Activated T-cell treated with anti-CD3 and anti-CD28 coated beads, Interleukin-2, amount 50 U/mL, for 24 hours (primary cell): ENCODE results near the gene ZNF618.

Experiments used
- DNase-seq: peaks from one replicate; pipeline ENCODE4 v3.0.0-alpha.2; 2020
- H3K27ac Mint-ChIP-seq: 2 replicates; pipeline ENCODE4 v1.8.0; 2020; ENCODE audit warnings: mild to moderate bottlenecking, mixed read lengths
- H3K27me3 Mint-ChIP-seq: 2 replicates; pipeline ENCODE4 v1.8.0; 2020; ENCODE audit warnings: mixed read lengths
- H3K36me3 Mint-ChIP-seq: 2 replicates; pipeline ENCODE4 v1.8.0; 2020; ENCODE audit warnings: low read depth, mixed read lengths
- H3K4me1 Mint-ChIP-seq: 2 replicates; pipeline ENCODE4 v1.8.0; 2020; ENCODE audit warnings: low read depth, mixed read lengths
- H3K4me3 Mint-ChIP-seq: 2 replicates; pipeline ENCODE4 v1.8.0; 2020; ENCODE audit warnings: mild to moderate bottlenecking, moderate library complexity, mixed read lengths
- H3K9me3 Mint-ChIP-seq: 2 replicates; pipeline ENCODE4 v1.8.0; 2020; ENCODE audit warnings: mixed read lengths

Gene ZNF618

DNA sequence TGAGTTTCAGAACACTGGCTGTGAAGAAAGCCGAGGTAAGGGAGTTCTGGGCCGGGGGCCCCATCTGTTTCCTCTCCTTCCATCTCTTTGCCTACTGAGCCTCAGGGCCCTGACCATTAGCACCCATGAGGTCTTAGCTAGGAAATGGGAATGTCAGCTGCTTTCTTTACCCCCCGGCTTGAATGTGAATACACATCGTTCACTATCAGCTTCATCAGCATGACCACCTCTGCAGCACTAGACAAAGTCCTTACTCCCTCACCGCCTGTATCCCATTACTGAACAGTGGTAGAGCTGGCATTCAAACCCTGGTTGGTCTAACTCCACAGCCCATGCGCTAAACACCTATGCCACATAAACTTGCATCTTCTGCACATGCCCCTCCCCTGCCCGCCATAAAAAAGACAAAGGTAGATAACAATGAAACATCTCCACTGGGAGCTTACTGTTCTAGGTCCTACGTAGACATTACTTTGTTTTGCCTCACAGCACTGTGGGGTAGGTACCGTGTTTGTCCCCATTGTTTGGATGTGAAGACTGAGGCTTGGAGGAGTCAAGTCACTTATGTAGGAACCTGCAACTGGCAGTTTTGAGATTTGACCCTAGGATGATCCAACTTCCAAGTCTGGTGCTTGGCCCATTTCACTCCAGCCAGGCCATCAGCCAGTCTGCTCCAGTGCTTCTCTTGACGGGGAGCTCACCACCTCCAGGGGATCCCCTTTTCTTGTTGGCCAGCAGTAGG is 108.7 kb downstream of the ZNF618 start:
- Mint-ChIP-seq H3K27ac (no peak overlapping the region), H3K36me3 (no peaks in the 10 kb centered on the region), H3K4me3 (no peak overlapping the region), H3K9me3 (no peaks in the 10 kb centered on the region), H3K27me3 (no peaks in the 10 kb centered on the region), H3K4me1 (no peaks in the 10 kb centered on the region)
- no peak for DNase-seq

DNA sequence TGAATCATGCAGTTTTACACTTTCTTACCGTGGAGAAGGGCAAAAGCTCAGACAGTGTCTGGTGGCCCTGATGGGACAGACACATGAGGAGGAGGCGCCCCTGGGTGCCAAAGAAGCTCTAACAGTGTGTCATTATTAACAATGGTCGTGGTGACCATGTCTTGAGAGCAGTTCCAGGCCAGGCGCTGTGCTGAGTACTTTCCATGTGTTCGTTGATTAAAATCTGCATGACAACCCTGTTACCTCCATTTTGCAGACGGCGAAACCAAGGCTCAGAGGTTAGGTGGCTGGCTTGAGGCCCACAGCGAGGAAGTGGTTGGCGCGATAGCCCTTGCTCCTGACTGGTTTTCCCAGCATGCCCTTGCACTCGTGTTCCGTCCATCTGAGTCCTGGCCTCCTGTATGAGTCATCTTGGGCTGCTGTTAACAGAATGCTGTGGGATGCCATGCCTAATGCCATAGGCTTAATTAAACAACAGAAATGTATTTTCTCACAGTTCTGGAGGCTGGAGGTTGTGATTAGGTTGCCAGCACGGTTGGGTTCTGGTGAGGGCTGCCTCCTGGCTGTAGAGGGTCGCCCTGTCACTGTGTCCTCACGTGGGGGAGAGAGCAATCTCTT is 110.0 kb downstream of the ZNF618 start:
- no peaks in the 10 kb centered on the region for H3K4me1 Mint-ChIP-seq
- no peak overlapping the region for H3K4me3 Mint-ChIP-seq
- no peak for DNase-seq
- H3K27ac Mint-ChIP-seq = no peak overlapping the region
- no peaks in the 10 kb centered on the region for H3K27me3 Mint-ChIP-seq
- no peaks in the 10 kb centered on the region for H3K36me3 Mint-ChIP-seq
- H3K9me3 Mint-ChIP-seq = no peaks in the 10 kb centered on the region

DNA sequence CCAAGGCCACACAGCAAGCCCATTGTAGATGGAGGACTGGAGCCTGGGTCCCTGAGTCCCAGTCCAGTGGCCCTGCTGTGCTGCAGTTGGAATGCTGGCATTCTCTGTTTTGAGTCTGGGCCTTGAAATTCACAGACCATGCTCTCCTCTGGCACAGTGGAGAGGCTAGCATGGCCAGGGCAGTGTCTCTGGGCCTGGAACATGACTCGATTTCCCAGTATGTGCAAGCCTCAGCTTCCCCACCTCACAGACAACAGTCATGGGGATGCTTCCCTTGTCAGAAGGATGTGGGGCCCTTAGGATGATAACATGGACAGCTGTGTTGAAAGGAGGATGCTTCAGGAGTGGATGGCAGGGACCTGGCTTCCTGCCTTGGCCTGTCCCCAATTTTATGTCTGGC is 110.8 kb downstream of the ZNF618 start:
- no peaks in the 10 kb centered on the region for H3K36me3 Mint-ChIP-seq
- H3K27me3 Mint-ChIP-seq = no peaks in the 10 kb centered on the region
- H3K4me3 Mint-ChIP-seq = no peak overlapping the region
- H3K9me3 Mint-ChIP-seq = no peaks in the 10 kb centered on the region
- H3K4me1 Mint-ChIP-seq = no peaks in the 10 kb centered on the region
- H3K27ac Mint-ChIP-seq = no peak overlapping the region
- DNase-seq = no peak

DNA sequence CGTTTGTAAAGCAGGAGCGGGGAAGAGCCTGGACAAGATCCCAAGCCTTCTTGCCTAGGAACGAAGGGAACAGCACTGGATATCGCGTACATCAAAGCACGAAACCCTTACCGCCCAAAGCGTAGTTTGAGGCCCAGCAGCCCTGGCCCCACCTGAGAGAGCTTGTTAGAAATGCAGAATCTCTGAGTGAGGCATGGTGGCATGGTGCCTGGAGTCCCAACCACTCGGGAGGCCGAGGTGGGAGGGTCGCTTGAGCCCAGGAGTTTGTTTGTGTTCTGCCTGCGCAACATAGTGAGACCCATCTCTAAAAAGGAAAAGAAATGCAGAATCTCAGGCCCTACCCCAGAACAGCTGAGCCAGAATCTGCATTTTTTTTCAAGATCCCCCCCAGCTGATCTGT is 111.4 kb downstream of the ZNF618 start:
- Mint-ChIP-seq H3K36me3 (no peaks in the 10 kb centered on the region), H3K4me3 (no peak overlapping the region), H3K4me1 (no peaks in the 10 kb centered on the region), H3K27ac (no peak overlapping the region), H3K9me3 (no peaks in the 10 kb centered on the region), H3K27me3 (no peaks in the 10 kb centered on the region)
- DNase-seq = no peak

DNA sequence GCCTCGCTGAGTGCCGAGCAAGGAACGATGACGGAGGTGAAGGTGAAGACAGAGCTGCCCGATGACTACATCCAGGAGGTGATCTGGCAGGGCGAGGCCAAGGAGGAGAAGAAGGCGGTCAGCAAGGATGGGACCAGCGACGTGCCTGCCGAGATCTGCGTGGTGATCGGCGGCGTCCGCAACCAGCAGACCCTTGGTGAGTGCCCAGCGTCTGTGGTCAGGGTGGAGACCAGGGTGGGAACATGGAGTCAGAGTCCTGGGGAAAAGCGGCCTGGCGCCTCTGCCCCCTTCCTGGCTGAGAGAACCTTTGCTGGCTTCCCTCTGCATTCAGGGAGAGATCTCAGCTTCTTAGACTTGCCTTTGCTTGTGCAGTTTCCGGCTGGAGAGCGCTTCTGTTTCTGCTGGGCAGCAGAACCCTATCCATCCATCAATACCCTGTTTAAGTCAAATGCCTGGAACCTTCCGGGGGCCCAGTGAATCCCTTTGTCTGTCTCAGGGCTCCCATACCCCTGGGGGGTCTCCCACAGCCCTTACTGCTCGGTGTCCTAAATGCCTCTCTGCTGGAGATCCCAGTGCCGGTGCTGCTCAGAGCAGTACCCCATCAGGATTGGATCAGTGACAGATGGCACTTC is 112.4 kb downstream of the ZNF618 start:
- no peaks in the 10 kb centered on the region for H3K36me3 Mint-ChIP-seq
- no peak for DNase-seq
- no peaks in the 10 kb centered on the region for H3K27me3 Mint-ChIP-seq
- no peak overlapping the region for H3K27ac Mint-ChIP-seq
- H3K4me1 Mint-ChIP-seq = peaks cover 3% of the 10 kb centered on the region
- no peaks in the 10 kb centered on the region for H3K9me3 Mint-ChIP-seq
- no peak overlapping the region for H3K4me3 Mint-ChIP-seq

DNA sequence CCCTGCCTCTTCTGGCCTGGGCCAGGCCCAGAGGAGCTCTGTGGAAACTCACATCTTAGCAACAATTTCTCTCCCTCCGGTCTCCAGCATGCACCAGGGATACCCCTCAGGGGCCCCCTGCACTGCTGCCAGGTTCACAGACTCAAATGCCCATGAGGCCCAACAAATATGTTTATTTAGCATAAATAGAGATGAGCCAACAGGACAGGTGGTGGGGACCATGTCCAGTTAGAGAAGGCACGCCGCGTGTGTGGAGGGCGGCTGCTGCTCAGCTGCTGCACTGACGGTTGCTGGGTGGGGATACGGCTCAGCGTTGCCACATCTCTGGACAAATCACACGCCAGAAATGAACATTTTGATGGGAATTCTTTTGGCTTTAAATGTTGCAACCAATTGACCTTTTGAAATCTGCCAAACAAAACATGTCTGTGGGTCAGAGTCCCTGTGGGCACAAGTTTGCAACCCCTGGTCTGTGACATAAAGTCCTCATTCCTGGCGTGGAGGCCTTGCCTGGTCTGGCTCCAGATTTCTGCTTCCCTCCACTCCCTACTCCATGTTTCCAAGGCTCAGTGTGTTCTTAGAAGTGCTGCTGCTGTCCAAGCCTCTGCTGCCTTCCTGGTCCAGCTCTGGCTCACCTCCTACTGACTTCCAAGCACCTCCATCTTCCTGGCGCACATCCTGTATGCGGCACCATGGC is 113.1 kb downstream of the ZNF618 start:
- Mint-ChIP-seq H3K9me3 (no peaks in the 10 kb centered on the region), H3K36me3 (no peaks in the 10 kb centered on the region), H3K27me3 (no peaks in the 10 kb centered on the region), H3K4me1 (peaks cover 6% of the 10 kb centered on the region), H3K4me3 (no peak overlapping the region), H3K27ac (no peak overlapping the region)
- no peak for DNase-seq

DNA sequence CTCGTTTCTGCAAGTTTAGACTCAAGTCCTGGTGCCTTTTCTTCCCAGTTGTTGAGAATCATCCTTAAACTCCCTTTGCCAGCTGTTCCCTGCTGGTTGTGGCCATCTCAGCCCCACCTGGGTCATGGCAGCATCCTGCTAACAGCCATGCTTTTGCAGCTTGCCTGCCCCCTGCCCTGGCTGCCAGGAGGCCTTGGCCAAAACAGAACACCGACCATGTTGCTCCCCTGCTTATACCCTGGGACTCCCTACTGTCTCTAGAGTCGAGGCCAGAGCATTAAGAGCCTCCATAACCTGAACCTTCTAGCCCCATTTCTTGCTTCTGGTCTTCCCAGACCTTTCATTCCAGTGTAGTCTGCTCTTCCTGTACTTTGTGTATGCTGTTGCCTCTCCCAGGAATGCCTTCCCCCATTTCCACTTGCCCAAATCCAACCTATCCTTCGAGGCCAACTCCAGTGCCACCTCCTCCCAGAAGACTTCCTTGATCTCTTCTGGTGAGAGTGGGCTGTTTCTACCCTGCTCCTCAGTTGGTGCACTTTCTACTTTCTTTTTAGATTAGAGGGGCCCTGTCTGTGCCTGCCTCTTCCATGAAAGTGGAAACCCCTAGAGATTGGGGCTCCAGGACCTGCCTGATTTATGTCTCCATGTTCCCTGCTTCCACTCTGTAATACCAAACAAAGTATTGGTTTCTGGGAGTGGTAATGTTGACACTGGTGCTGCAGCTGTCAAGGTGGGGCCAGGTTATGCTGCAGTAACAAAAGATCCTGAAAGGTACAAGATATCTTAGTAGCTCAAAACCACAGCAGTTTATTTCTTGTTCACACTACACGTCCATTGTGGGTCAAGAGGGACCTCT is 113.8 kb downstream of the ZNF618 start:
- peaks cover 6% of the 10 kb centered on the region for H3K4me1 Mint-ChIP-seq
- H3K4me3 Mint-ChIP-seq = no peak overlapping the region
- H3K36me3 Mint-ChIP-seq = no peaks in the 10 kb centered on the region
- no peaks in the 10 kb centered on the region for H3K27me3 Mint-ChIP-seq
- no peak overlapping the region for H3K27ac Mint-ChIP-seq
- DNase-seq = no peak
- no peaks in the 10 kb centered on the region for H3K9me3 Mint-ChIP-seq

DNA sequence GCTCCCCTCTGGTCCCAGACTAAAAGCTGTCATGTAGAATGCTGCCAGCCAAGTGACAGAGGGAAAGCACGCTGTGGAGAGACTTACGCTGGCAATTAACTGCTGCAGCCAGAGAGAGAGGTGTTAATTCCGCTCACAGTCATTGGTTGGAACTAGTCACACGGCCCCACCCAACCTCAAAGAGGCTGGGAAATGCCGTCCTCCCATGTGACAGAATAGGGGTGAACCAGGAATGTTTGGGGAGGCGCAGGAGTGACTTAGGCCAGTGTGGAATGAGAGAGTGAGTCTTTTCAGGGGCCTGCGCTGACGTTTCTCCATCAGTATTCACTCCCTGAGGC is 114.4 kb downstream of the ZNF618 start:
- Mint-ChIP-seq H3K36me3 (no peaks in the 10 kb centered on the region), H3K9me3 (no peaks in the 10 kb centered on the region), H3K4me1 (peaks cover 6% of the 10 kb centered on the region), H3K27ac (no peak overlapping the region), H3K4me3 (no peak overlapping the region), H3K27me3 (no peaks in the 10 kb centered on the region)
- DNase-seq = no peak

DNA sequence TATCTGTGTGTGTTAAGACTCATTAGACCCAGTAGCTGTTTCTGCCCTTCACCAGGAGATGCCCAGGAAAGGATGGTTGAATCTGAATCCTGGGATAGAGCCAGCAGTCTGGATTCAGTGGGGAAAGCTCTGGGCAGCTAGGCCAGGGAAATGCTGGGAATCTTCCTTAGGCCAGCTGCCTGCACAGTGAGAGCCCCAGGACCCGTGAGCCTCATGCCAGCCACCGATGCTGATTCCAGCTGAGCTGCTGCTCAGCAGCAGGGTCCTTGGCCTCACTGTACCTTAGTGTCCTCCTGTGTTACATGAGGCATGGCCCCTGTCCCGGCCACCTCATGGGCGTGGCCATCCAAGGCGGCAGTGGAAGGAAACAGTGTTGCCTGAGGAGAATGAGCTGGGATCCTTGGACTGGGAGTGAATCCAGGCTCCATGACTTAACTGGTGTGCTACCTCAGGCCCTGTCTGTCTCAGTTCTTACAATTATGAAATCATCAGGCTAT is 114.9 kb downstream of the ZNF618 start:
- H3K9me3 Mint-ChIP-seq = no peaks in the 10 kb centered on the region
- H3K27me3 Mint-ChIP-seq = no peaks in the 10 kb centered on the region
- H3K27ac Mint-ChIP-seq = no peak overlapping the region
- no peaks in the 10 kb centered on the region for H3K36me3 Mint-ChIP-seq
- H3K4me1 Mint-ChIP-seq = peaks cover 6% of the 10 kb centered on the region
- no peak overlapping the region for H3K4me3 Mint-ChIP-seq
- no peak for DNase-seq

DNA sequence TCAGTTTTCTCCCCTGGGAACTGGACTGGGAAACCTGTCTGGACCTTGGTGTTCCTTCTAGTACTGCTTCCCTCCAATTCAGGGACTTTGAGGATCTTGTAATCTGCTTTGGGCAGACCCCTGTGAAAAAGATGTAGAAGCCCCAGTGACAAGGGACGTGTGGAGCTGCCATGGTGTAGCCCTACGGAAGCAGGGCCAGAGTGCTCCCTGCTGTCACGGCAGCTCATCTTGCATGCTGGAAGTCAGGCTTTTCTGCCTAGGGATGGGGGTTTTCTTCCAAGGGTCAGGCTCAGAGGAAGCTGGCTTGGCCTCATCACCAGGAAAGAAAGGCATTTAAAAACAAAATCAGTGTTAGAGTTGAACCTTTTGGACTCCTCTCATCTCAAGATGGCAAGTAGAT is 115.6 kb downstream of the ZNF618 start:
- Mint-ChIP-seq H3K9me3 (no peaks in the 10 kb centered on the region), H3K4me1 (peaks cover 6% of the 10 kb centered on the region), H3K4me3 (no peak overlapping the region), H3K27me3 (no peaks in the 10 kb centered on the region), H3K36me3 (no peaks in the 10 kb centered on the region), H3K27ac (no peak overlapping the region)
- DNase-seq = no peak

DNA sequence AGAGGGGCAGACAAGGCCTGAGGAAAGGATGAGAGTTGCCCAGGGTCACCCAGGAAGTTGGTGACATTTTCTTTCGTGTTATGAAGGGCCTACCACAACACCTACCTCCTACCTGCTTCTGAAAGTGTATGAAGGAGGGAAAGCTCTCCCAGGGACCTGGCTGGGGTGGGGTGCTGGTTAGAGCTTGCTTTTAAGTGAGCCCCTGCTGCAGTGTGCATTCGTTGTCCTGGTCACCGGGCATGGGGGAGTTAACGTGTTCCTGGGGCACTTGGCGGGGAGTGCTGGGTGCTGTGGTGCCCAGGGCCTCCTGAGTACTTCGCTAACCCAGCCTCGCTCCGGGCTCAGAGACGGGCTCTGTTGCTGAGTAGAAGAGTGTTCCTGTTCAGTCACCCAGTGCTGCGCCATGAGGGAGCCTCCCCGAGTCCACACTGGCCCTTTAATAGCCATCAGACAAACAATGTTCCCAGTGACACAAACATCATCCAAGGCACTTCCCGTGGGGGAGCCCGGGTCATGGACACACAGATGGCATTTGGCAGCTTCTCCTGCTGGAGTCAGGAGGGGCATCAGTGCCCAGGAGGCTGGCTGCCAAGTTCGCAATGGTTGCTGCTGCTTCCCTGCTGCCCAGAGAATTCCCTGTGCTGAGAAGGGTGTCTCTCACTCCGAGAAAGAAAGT is 116.3 kb downstream of the ZNF618 start:
- Mint-ChIP-seq H3K9me3 (no peaks in the 10 kb centered on the region), H3K27ac (no peak overlapping the region), H3K36me3 (no peaks in the 10 kb centered on the region), H3K27me3 (no peaks in the 10 kb centered on the region), H3K4me3 (no peak overlapping the region), H3K4me1 (peaks cover 6% of the 10 kb centered on the region)
- DNase-seq = no peak

DNA sequence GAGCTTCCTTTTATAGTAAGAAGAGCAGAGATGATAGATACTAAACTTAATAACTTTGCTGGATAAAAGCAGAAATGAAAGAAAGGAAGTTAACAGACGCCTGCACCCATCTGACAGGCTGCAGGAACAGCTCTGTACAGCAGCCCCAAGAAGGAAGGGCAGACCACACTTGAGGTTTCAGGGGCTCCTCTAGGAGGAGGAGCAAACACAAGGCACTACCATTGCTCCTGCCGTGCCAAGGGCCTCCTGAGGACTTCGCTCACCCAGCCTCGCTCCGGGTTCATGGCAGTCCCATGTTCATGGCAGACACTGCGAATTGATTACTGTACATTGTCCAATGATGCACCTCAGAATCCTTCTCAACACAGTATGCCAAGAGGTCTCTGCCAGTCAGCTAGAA is 116.9 kb downstream of the ZNF618 start:
- Mint-ChIP-seq H3K4me3 (no peak overlapping the region), H3K27me3 (no peaks in the 10 kb centered on the region), H3K9me3 (no peaks in the 10 kb centered on the region), H3K4me1 (peaks cover 6% of the 10 kb centered on the region), H3K36me3 (no peaks in the 10 kb centered on the region), H3K27ac (no peak overlapping the region)
- no peak for DNase-seq

DNA sequence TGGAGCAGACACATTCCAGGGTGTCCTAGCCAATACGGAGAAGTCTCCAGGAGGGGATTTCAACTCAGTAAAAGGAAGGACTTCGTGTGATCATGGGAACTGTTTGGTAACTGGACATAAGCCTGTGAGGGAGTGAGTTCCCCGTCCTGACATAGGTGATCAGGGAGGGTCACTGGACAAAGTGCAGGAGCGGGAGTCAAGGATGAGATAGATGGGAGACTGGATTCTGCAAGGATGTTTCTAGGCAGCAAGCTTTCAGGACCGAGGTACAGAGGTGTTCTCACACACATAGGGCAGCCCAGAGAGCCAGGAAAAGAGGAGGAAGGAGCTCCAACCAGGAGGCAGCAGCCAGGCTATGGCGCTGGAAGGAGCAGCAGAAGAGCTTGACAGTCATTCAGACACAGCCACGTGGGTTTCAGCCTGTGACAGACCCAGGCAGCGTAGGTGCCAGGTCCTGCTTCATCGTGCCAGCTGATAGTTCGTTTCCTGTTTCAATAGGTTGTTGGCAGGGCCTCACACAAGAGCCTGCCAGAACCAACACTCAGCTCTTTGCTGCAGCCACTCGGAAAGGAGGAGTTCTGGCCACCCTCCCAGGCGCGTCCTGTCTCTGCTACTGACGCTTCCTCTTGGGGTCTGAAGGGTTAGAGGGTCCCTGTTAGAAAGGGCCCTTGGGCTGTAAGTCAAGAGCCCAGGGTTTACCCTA is 117.9 kb downstream of the ZNF618 start:
- DNase-seq = no peak
- no peaks in the 10 kb centered on the region for H3K27me3 Mint-ChIP-seq
- no peaks in the 10 kb centered on the region for H3K9me3 Mint-ChIP-seq
- peaks cover 6% of the 10 kb centered on the region for H3K4me1 Mint-ChIP-seq
- H3K36me3 Mint-ChIP-seq = no peaks in the 10 kb centered on the region
- H3K4me3 Mint-ChIP-seq = no peak overlapping the region
- H3K27ac Mint-ChIP-seq = no peak overlapping the region
